Lower lobe of right lung (tissue), 2 donors: Measurements from ENCODE around the gene MRPL32. TPM values are rescaled to one million over a fixed set of nuclear protein-coding genes. Genes with fewer than 3 reads are reported as not detected.
"Not testable (repeated sequence)": the region's sequence is repeated elsewhere in the genome, so short reads cannot be mapped to it uniquely, and the experiment has no call there.

Experiments
- ATAC-seq, 2 donors: fragments of 200-7000 bp; cut with Tn5 transposase; one replicate each; pipeline ENCODE4 v1.9.1; 2020 to 2022; ENCODE audit warnings: mild to moderate bottlenecking in 2 of 2, moderate library complexity in 2 of 2
- DNase-seq: peaks from one replicate; pipeline ENCODE4 v3.0.0-alpha.2; 2020
- H3K27ac ChIP-seq: fragments of 200-600 bp; one replicate; pipeline ENCODE4 v1.8.0; 2022
- H3K27me3 ChIP-seq: fragments of 200-600 bp; one replicate; pipeline ENCODE4 v1.8.0; 2022; ENCODE audit warnings: low read depth
- H3K36me3 ChIP-seq: fragments of 200-600 bp; one replicate; pipeline ENCODE4 v1.8.0; 2022; ENCODE audit warnings: mild to moderate bottlenecking
- H3K4me1 ChIP-seq: fragments of 200-600 bp; one replicate; pipeline ENCODE4 v1.8.0; 2022
- H3K4me3 ChIP-seq: fragments of 200-600 bp; one replicate; pipeline ENCODE4 v1.8.0; 2022; ENCODE audit warnings: mild to moderate bottlenecking
- H3K9me3 ChIP-seq: fragments of 200-600 bp; one replicate; pipeline ENCODE4 v1.8.0; 2022
- CTCF ChIP-seq: fragments of 200-600 bp; IDR thresholded peaks from one replicate; pipeline ENCODE4 v1.8.0; 2022; ENCODE audit warnings: antibody characterized with exemption, mild to moderate bottlenecking
- intact Hi-C: fragments of 100-400 bp; cut with DNase I; formaldehyde crosslinking; loops from one replicate; pipeline ENCODE4 v1.11.0; 2022
- long read RNA-seq: library from polyadenylated mRNA; unstranded; transcript quantifications from one replicate; pipeline ENCODE4 v2.0.0, GENCODE V29; 2021
- total RNA-seq: library from RNA; stranded (reverse); fragmentation: NEBNext Ultra II Directional; extraction: Animal tissue kit (Norgen Biotek cat#: 25700); gene quantifications from one replicate; pipeline ENCODE4 v1.2.1, GENCODE V29; 2021
- donor health status: DM: no; HTN: yes; CAD: no; lungs with severe emphysema.

MRPL32 gene
- total RNA-seq: 45.0 TPM
- long read RNA-seq, transcript MRPL32-201 (3 exons, 1,035 nt): major isoform, 33 of 46 reads
- long read RNA-seq, partial matches to known transcripts: 11 of 46 reads
- long read RNA-seq, other reads (novel, unspliced or antisense): 1 of 46 reads

- peaks cover 26% of the 10 kb centered on the region for H3K36me3 ChIP-seq
- peaks cover 57% of the 10 kb centered on the region for H3K4me1 ChIP-seq
- no peaks in the 10 kb centered on the region for H3K27me3 ChIP-seq
- ATAC-seq (peak; percentile 100), DNase-seq (peak; percentile 96)
- H3K4me3 ChIP-seq: peak within 1 kb of the TSS; percentile 90
- TF ChIP-seq CTCF: no peak
- intact Hi-C loops: no loop called here
- no peaks in the 10 kb centered on the region for H3K9me3 ChIP-seq
- peak within 1 kb of the TSS; percentile 85 for H3K27ac ChIP-seq
Observed at GRCh38 chr7:42931834-42932651, at the start of gene MRPL32, which contains the start of gene PSMA2. TSS of gene MRPL32 (plus strand) at chr7:42932376. CDS start at chr7:42932387, 11 bp downstream. TSS of gene PSMA2 (minus strand) at chr7:42932174. CDS start at chr7:42932158, 16 bp downstream.

DNA sequence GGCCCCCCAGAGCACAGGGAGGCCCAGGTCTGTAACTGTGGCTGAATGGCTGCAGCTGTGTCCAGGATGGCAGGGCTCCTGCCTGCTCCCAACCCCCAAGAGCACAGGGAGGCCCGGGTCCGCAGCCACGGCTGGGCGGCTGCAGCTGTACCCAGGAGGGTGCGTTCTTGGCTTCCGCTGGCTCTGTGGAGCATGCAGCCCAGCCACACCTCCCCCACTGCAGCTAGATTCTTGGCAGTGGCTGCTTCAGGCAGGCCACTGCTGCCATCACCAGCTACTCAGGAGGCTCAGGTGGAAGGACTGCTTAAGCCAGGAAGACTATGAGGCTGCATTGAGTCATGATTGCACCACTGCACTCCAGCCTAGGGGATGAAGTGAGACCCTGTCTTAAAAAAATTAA lies 48.2 kb upstream of the MRPL32 start:
- Histone ChIP-seq H3K27ac (no peak overlapping the region), H3K4me1 (peaks cover 16% of the 10 kb centered on the region), H3K4me3 (no peak overlapping the region), H3K27me3 (no peaks in the 10 kb centered on the region), H3K9me3 (no peaks in the 10 kb centered on the region), H3K36me3 (no peaks in the 10 kb centered on the region)
- no peak for TF ChIP-seq CTCF
- peak; percentile 54 to 69 for ATAC-seq
- DNase-seq: peak; percentile 77
- intact Hi-C loops: no loop called here

DNA sequence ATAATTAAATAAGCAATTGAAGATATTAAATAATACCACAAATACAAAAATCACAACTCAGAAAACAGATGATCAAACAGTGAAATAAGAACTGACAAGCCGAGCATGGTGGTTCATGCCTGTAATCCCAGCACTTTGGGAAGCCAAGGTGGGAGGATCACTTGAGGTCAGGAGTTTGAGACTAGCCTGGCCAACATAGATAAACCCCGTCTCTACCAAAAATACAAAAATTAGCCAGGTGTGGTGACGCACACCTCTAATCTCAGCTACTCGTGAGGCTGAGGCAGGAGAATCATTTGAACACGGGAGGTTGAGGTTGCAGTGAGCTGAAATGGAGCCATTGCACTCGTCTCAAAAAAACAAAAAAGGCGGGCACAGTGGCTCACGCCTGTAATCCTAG lies 47.0 kb upstream of the MRPL32 start:
- H3K27me3 ChIP-seq, DNase-seq, intact Hi-C loops, H3K4me3 ChIP-seq, ATAC-seq, H3K36me3 ChIP-seq, H3K27ac ChIP-seq, H3K9me3 ChIP-seq: not testable (repeated sequence)
- H3K4me1 ChIP-seq: peaks cover 23% of the 10 kb centered on the region

- intact Hi-C loops: no loop called here
- Histone ChIP-seq H3K27me3 (no peaks in the 10 kb centered on the region), H3K27ac (no peak overlapping the region), H3K4me1 (peaks cover 23% of the 10 kb centered on the region), H3K4me3 (no peak overlapping the region), H3K36me3 (no peaks in the 10 kb centered on the region), H3K9me3 (no peaks in the 10 kb centered on the region)
- DNase-seq (no peak), ATAC-seq (no peak)
- no peak for TF ChIP-seq CTCF
Observed at GRCh38 chr7:42886129-42886528, 46.0 kb upstream of the MRPL32 start.

- no peak for TF ChIP-seq CTCF
- peaks cover 23% of the 10 kb centered on the region for H3K4me1 ChIP-seq
- peak overlapping the region; percentile 93 for H3K27ac ChIP-seq
- no peak for DNase-seq
- ATAC-seq: no peak
- peak overlapping the region; percentile 70 for H3K4me3 ChIP-seq
- H3K9me3 ChIP-seq: no peaks in the 10 kb centered on the region
- intact Hi-C loops: no loop called here
- H3K36me3 ChIP-seq: no peaks in the 10 kb centered on the region
- H3K27me3 ChIP-seq: no peaks in the 10 kb centered on the region
Observed at GRCh38 chr7:42886893-42887505, 45.2 kb upstream of the MRPL32 start.
